ENCODE measurements around the gene KLK15. TPM values are rescaled to one million over a fixed set of nuclear protein-coding genes. Genes with fewer than 3 reads are reported as not detected.

Gene KLK15
- total and polyA plus RNA-seq, 2 of the 13 experiments (the other 11 are each of a cell fraction or from before 2014, with no cell fraction given) = not detected

DNA sequence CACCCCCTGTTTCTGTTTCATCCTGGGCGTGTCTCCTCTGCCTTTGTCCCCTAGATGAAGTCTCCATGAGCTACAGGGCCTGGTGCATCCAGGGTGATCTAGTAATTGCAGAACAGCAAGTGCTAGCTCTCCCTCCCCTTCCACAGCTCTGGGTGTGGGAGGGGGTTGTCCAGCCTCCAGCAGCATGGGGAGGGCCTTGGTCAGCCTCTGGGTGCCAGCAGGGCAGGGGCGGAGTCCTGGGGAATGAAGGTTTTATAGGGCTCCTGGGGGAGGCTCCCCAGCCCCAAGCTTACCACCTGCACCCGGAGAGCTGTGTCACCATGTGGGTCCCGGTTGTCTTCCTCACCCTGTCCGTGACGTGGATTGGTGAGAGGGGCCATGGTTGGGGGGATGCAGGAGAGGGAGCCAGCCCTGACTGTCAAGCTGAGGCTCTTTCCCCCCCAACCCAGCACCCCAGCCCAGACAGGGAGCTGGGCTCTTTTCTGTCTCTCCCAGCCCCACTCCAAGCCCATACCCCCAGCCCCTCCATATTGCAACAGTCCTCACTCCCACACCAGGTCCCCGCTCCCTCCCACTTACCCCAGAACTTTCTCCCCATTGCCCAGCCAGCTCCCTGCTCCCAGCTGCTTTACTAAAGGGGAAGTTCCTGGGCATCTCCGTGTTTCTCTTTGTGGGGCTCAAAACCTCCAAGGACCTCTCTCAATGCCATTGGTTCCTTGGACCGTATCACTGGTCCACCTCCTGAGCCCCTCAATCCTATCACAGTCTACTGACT is 21.4 kb upstream of the KLK15 start, which contains the start of gene KLK3:
TSS of gene KLK3 (plus strand) at position 280 of the 775 bp plus-strand sequence. CDS start at position 321, 41 bp downstream.
- Histone ChIP-seq H4K20me1 (ENCODE audit: insufficient read depth, low read length) (no peaks in the 10 kb centered on the region), H3K4me2 (ENCODE audit: low read depth, low read length) (no peak within 1 kb of the TSS), H3K27me3 (ENCODE audit: control insufficient read depth in 1 of 2, insufficient read depth in 2 of 2, low read length in 2 of 2) (peaks cover 2 to 20% of the 10 kb centered on the region in 2 experiments; a peak in 3 of 5 replicates), H3K27ac (ENCODE audit: extremely low read length, insufficient read depth, low read length) (no peak within 1 kb of the TSS), H3K4me3 (replicated peaks in 1 of 3; ENCODE audit: insufficient read depth in 1 of 3, low read depth in 2 of 3, low read length in 3 of 3) (no peak within 1 kb of the TSS), H2AFZ (ENCODE audit: low read length) (no peak within 1 kb of the TSS), H3K79me2 (ENCODE audit: insufficient read depth, low read length) (no peaks in the 10 kb centered on the region), H3K9ac (ENCODE audit: insufficient read depth, low read depth, low read length) (no peak within 1 kb of the TSS), H3K36me3 (replicated peaks in 1 of 2; ENCODE audit: control insufficient read depth in 1 of 2, insufficient read depth in 2 of 2, low read length in 2 of 2) (no peaks in the 10 kb centered on the region), H3K4me1 (ENCODE audit: insufficient read depth, low read length) (no peaks in the 10 kb centered on the region), H3K9me3 (ENCODE audit: low read length) (no peaks in the 10 kb centered on the region)
- DNase-seq (ENCODE audit: low spot score) (no peak), ATAC-seq (no peak), FAIRE-seq (no peak)
- intact Hi-C loops (cut with micrococcal nuclease; ENCODE audit: unreplicated experiment) (no loop called here), in situ Hi-C loops (cut with HindIII; ENCODE audit: extremely low pct_ligation_motif_present, low pct_unique_long_range_greater_than_20kb) (no loop called here)
- BruUV-seq (replicated peaks) = no TSS peak
- WGBS (ENCODE audit: low lambda C conversion rate) = 3% methylated on average over 5 of the region's 9 CpGs
- ChIA-PET POLR2A (no interaction called here), CTCF (ENCODE audit: low intra/inter-chr PET ratio, low total read pairs) (no interaction called here)
- TF ChIP-seq ZMAT3 (CRISPR knock-in tag; conservative IDR thresholded peaks at IDR 0.05) (no peak), ETV6 (CRISPR knock-in tag; conservative IDR thresholded peaks at IDR 0.05) (no peak), HOXA5 (CRISPR knock-in tag; IDR thresholded peaks at IDR 0.05) (no peak), MZF1 (CRISPR knock-in tag; IDR thresholded peaks at IDR 0.05; ENCODE audit: borderline replicate concordance) (no peak), ZNF496 (CRISPR knock-in tag; IDR thresholded peaks at IDR 0.05; ENCODE audit: insufficient replicate concordance) (no peak), HOXA7 (CRISPR knock-in tag; IDR thresholded peaks at IDR 0.05) (no peak), ZBTB20 (CRISPR knock-in tag; IDR thresholded peaks at IDR 0.05; ENCODE audit: borderline replicate concordance, low read depth) (no peak), CBFB (CRISPR knock-in tag; IDR thresholded peaks at IDR 0.05) (no peak), NFE2L1 (CRISPR knock-in tag; IDR thresholded peaks at IDR 0.05; ENCODE audit: borderline replicate concordance) (no peak), BCL3 (CRISPR knock-in tag; IDR thresholded peaks at IDR 0.05) (no peak), FOSL2 (CRISPR knock-in tag; IDR thresholded peaks at IDR 0.05) (no peak), NR1H2 (CRISPR knock-in tag; IDR thresholded peaks at IDR 0.05; ENCODE audit: borderline replicate concordance, low read depth) (no peak), PAX8 (CRISPR knock-in tag; IDR thresholded peaks at IDR 0.05; ENCODE audit: borderline replicate concordance) (no peak), CREM (IDR thresholded peaks at IDR 0.05) (no peak), CREM (CRISPR knock-in tag; IDR thresholded peaks at IDR 0.05) (no peak)
- TF ChIP-seq, protein P1, sequence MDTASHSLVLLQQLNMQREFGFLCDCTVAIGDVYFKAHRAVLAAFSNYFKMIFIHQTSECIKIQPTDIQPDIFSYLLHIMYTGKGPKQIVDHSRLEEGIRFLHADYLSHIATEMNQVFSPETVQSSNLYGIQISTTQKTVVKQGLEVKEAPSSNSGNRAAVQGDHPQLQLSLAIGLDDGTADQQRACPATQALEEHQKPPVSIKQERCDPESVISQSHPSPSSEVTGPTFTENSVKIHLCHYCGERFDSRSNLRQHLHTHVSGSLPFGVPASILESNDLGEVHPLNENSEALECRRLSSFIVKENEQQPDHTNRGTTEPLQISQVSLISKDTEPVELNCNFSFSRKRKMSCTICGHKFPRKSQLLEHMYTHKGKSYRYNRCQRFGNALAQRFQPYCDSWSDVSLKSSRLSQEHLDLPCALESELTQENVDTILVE (CRISPR knock-in tag; IDR thresholded peaks at IDR 0.05) = no peak
- TF ChIP-seq, protein P2, sequence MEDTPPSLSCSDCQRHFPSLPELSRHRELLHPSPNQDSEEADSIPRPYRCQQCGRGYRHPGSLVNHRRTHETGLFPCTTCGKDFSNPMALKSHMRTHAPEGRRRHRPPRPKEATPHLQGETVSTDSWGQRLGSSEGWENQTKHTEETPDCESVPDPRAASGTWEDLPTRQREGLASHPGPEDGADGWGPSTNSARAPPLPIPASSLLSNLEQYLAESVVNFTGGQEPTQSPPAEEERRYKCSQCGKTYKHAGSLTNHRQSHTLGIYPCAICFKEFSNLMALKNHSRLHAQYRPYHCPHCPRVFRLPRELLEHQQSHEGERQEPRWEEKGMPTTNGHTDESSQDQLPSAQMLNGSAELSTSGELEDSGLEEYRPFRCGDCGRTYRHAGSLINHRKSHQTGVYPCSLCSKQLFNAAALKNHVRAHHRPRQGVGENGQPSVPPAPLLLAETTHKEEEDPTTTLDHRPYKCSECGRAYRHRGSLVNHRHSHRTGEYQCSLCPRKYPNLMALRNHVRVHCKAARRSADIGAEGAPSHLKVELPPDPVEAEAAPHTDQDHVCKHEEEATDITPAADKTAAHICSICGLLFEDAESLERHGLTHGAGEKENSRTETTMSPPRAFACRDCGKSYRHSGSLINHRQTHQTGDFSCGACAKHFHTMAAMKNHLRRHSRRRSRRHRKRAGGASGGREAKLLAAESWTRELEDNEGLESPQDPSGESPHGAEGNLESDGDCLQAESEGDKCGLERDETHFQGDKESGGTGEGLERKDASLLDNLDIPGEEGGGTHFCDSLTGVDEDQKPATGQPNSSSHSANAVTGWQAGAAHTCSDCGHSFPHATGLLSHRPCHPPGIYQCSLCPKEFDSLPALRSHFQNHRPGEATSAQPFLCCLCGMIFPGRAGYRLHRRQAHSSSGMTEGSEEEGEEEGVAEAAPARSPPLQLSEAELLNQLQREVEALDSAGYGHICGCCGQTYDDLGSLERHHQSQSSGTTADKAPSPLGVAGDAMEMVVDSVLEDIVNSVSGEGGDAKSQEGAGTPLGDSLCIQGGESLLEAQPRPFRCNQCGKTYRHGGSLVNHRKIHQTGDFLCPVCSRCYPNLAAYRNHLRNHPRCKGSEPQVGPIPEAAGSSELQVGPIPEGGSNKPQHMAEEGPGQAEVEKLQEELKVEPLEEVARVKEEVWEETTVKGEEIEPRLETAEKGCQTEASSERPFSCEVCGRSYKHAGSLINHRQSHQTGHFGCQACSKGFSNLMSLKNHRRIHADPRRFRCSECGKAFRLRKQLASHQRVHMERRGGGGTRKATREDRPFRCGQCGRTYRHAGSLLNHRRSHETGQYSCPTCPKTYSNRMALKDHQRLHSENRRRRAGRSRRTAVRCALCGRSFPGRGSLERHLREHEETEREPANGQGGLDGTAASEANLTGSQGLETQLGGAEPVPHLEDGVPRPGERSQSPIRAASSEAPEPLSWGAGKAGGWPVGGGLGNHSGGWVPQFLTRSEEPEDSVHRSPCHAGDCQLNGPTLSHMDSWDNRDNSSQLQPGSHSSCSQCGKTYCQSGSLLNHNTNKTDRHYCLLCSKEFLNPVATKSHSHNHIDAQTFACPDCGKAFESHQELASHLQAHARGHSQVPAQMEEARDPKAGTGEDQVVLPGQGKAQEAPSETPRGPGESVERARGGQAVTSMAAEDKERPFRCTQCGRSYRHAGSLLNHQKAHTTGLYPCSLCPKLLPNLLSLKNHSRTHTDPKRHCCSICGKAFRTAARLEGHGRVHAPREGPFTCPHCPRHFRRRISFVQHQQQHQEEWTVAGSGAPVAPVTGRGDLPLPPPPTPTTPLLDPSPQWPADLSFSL (CRISPR knock-in tag; IDR thresholded peaks at IDR 0.05) = no peak
